Stimulated activated CD4-positive, alpha-beta T cell treated with anti-CD3 and anti-CD28 coated beads, Interleukin-1b, Interleukin-23, amount 100 ng/mL, for 1 hour (primary cell): Measurements from ENCODE around the gene CHCHD6.

Experiments used
- DNase-seq, 2 donors: peaks; one replicate each; pipeline ENCODE4 v3.0.0-alpha.2; 2020; ENCODE audit warnings: low read depth in 2 of 2

CHCHD6 gene

GRCh38 chr3:126959136-126959920 lies 255.3 kb downstream of the CHCHD6 start:
- DNase-seq = no peak

- no peak for DNase-seq
These were observed 256.0 kb downstream of the CHCHD6 start for GRCh38 chr3:126959921-126960603.

- no peak for DNase-seq
These were observed 256.6 kb downstream of the CHCHD6 start for GRCh38 chr3:126960604-126960995.

- DNase-seq = no peak
These were observed 257.3 kb downstream of the CHCHD6 start for GRCh38 chr3:126961191-126961790.

GRCh38 chr3:126961791-126962461 lies 257.9 kb downstream of the CHCHD6 start:
- no peak for DNase-seq

- no peak for DNase-seq
These were observed 258.7 kb downstream of the CHCHD6 start for GRCh38 chr3:126962756-126963155.

GRCh38 chr3:126963261-126964190 lies 259.5 kb downstream of the CHCHD6 start:
- no peak for DNase-seq

- no peak for DNase-seq
These were observed 260.2 kb downstream of the CHCHD6 start for GRCh38 chr3:126964261-126964660.

GRCh38 chr3:126964950-126965349 lies 260.9 kb downstream of the CHCHD6 start:
- no peak for DNase-seq

GRCh38 chr3:126965526-126966080 lies 261.6 kb downstream of the CHCHD6 start:
- DNase-seq = no peak

- no peak for DNase-seq
These were observed 263.3 kb downstream of the CHCHD6 start for GRCh38 chr3:126967386-126967785.

- no peak for DNase-seq
These were observed 264.7 kb downstream of the CHCHD6 start for GRCh38 chr3:126968391-126969390.

GRCh38 chr3:126969586-126969985 lies 265.5 kb downstream of the CHCHD6 start:
- no peak for DNase-seq

GRCh38 chr3:126970101-126970500 lies 266.1 kb downstream of the CHCHD6 start:
- no peak for DNase-seq

- no peak for DNase-seq
These were observed 266.9 kb downstream of the CHCHD6 start for GRCh38 chr3:126970921-126971320.

- DNase-seq = no peak
These were observed 267.9 kb downstream of the CHCHD6 start for GRCh38 chr3:126971891-126972351.

GRCh38 chr3:126972866-126973265 lies 268.8 kb downstream of the CHCHD6 start:
- no peak for DNase-seq

GRCh38 chr3:126973814-126974213 lies 269.8 kb downstream of the CHCHD6 start:
- no peak for DNase-seq

- no peak for DNase-seq
These were observed 270.7 kb downstream of the CHCHD6 start for GRCh38 chr3:126974756-126975155.

GRCh38 chr3:126976906-126977305 lies 272.9 kb downstream of the CHCHD6 start:
- no peak for DNase-seq
